ENCODE data around the gene TNFAIP3.

TNFAIP3 gene

DNA sequence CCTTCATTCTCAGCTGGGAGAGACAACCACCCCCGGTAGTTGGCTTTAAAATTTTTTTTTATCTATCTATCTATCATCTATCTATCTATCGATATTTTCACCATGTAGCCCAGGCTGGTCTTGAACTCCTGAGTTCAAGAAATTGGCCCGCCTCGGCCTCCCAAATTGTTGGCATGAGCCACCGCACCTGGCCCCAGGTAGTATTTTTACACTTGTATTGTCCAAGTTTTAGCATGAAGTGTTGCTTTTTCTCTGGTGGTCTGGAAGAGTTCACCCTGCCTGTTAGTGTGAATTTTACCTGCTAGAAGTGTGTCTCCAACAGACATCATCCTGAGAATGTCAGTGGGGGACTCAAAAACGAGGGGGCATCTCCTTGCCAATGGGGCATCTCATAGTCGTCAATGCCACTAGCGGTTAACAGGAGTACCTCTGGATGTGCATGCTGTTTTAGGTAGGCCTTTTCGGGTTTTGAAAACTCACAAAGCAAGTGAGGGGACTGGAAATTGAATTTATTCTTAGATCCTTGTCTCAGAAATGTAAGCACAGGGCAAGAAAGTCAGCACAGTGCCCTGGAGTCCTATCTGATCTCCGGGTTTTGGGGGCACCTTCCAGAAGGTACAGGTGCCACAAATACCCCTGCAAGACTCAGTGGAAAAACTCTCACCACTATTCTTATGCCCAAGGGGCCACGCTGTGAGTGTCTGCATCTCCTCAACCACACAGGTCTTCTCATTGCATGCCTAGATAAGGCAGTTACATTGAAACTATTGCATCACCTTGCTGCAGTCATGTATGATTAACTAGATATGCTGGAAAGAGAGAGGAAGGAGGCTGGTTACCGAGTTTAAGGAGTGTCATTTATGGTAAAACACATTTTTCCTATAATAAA is 37.1 kb downstream of the TNFAIP3 start:
- H3K27ac ChIP-seq (replicated peaks), result peak overlapping the region; percentile 58
- no peaks in the 10 kb centered on the region for H3K27me3 ChIP-seq (ENCODE audit: insufficient read depth, poor library complexity, severe bottlenecking)
- H3K4me3 ChIP-seq (replicated peaks; ENCODE audit: insufficient read depth, low read length), result no peak overlapping the region
- DNase-seq (ENCODE audit: low read depth in 1 of 2, low spot score in 1 of 2), result peak; percentile 73 to 91
- TF ChIP-seq, protein P1, sequence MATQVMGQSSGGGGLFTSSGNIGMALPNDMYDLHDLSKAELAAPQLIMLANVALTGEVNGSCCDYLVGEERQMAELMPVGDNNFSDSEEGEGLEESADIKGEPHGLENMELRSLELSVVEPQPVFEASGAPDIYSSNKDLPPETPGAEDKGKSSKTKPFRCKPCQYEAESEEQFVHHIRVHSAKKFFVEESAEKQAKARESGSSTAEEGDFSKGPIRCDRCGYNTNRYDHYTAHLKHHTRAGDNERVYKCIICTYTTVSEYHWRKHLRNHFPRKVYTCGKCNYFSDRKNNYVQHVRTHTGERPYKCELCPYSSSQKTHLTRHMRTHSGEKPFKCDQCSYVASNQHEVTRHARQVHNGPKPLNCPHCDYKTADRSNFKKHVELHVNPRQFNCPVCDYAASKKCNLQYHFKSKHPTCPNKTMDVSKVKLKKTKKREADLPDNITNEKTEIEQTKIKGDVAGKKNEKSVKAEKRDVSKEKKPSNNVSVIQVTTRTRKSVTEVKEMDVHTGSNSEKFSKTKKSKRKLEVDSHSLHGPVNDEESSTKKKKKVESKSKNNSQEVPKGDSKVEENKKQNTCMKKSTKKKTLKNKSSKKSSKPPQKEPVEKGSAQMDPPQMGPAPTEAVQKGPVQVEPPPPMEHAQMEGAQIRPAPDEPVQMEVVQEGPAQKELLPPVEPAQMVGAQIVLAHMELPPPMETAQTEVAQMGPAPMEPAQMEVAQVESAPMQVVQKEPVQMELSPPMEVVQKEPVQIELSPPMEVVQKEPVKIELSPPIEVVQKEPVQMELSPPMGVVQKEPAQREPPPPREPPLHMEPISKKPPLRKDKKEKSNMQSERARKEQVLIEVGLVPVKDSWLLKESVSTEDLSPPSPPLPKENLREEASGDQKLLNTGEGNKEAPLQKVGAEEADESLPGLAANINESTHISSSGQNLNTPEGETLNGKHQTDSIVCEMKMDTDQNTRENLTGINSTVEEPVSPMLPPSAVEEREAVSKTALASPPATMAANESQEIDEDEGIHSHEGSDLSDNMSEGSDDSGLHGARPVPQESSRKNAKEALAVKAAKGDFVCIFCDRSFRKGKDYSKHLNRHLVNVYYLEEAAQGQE (IDR thresholded peaks at IDR 0.05; ENCODE audit: insufficient replicate concordance, low read depth), result no peak
- TF ChIP-seq POLR2AphosphoS5 (IDR thresholded peaks at IDR 0.05; ENCODE audit: low read depth) (no peak), GABPA (IDR thresholded peaks at IDR 0.05; ENCODE audit: low read depth) (no peak), SPI1 (IDR thresholded peaks at IDR 0.05; ENCODE audit: borderline replicate concordance, low read depth) (no peak)
- TF ChIP-seq, protein P2, sequence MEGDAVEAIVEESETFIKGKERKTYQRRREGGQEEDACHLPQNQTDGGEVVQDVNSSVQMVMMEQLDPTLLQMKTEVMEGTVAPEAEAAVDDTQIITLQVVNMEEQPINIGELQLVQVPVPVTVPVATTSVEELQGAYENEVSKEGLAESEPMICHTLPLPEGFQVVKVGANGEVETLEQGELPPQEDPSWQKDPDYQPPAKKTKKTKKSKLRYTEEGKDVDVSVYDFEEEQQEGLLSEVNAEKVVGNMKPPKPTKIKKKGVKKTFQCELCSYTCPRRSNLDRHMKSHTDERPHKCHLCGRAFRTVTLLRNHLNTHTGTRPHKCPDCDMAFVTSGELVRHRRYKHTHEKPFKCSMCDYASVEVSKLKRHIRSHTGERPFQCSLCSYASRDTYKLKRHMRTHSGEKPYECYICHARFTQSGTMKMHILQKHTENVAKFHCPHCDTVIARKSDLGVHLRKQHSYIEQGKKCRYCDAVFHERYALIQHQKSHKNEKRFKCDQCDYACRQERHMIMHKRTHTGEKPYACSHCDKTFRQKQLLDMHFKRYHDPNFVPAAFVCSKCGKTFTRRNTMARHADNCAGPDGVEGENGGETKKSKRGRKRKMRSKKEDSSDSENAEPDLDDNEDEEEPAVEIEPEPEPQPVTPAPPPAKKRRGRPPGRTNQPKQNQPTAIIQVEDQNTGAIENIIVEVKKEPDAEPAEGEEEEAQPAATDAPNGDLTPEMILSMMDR (IDR thresholded peaks at IDR 0.05; ENCODE audit: insufficient read depth, low read length), result no peak

DNA sequence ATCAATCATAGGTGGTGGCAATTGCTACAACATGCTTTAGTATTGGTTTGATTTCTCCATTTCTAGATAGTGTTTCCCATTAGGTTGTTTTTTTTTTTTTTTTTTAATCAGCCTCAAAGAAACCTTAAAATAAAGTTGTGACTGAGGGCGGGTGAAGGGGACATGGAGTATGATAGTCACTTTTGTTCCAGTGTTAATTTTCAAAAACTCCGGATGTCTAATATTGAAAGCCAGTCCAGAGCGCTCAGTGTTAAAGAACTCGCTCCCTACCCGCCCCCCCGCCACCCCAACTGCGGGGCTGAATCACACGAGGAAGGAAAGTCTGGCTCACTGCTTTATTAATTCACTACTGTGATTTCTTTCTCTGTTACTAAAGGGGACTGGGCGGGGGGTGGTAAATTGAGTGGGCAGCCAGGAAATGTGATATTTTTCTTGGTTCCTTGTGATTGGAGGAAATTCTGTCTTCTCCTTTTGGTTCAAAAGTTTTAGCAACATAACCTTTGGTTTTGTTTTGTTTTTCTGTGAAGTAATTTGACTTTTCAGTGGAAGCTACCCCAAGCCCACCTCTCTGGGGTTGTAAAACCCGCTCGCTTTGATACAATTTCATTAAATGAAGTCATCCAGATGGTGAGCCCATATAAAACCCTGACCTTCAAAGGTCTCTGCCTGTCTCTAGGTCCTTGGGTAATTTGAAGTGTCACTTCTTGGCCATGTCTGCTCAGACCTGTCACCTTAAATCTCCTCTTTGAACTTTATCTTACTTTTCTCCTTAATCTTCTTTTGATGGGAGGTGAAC is 38.0 kb downstream of the TNFAIP3 start:
- Histone ChIP-seq H3K27me3 (ENCODE audit: insufficient read depth, poor library complexity, severe bottlenecking) (no peaks in the 10 kb centered on the region), H3K4me3 (replicated peaks; ENCODE audit: insufficient read depth, low read length) (no peak overlapping the region), H3K27ac (replicated peaks) (peak overlapping the region; percentile 58)
- DNase-seq (ENCODE audit: low read depth in 1 of 2, low spot score in 1 of 2), result no peak
- TF ChIP-seq, protein P1 (IDR thresholded peaks at IDR 0.05; ENCODE audit: insufficient replicate concordance, low read depth), result no peak
- TF ChIP-seq POLR2AphosphoS5 (IDR thresholded peaks at IDR 0.05; ENCODE audit: low read depth) (no peak), GABPA (IDR thresholded peaks at IDR 0.05; ENCODE audit: low read depth) (no peak), SPI1 (IDR thresholded peaks at IDR 0.05; ENCODE audit: borderline replicate concordance, low read depth) (no peak)
- TF ChIP-seq, protein P2 (IDR thresholded peaks at IDR 0.05; ENCODE audit: insufficient read depth, low read length), result no peak

DNA sequence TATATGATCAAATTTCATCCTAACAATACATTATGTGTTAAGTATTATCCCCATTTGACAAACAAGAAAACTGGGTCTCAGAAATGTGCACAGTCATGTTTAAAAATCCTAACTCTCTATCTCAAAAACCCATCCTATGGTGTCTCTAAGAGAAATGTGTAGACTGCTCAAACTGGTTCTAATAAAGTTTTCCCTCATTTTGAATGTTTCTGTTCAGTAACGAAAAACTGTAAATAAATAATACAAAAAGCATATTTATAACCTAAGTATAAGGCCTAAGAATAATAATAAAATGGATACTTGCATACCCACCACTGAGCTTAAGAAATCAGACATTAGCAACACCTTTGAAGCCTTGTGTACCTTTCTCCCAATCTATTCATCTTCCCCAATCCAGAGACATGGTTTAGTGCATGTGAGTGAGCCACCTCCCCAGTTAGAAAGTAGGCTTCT is 39.0 kb downstream of the TNFAIP3 start:
- TF ChIP-seq GABPA (IDR thresholded peaks at IDR 0.05; ENCODE audit: low read depth) (no peak), POLR2AphosphoS5 (IDR thresholded peaks at IDR 0.05; ENCODE audit: low read depth) (no peak), SPI1 (IDR thresholded peaks at IDR 0.05; ENCODE audit: borderline replicate concordance, low read depth) (no peak)
- TF ChIP-seq, protein P2 (IDR thresholded peaks at IDR 0.05; ENCODE audit: insufficient read depth, low read length), result no peak
- TF ChIP-seq, protein P1 (IDR thresholded peaks at IDR 0.05; ENCODE audit: insufficient replicate concordance, low read depth), result no peak
- H3K27me3 ChIP-seq (ENCODE audit: insufficient read depth, poor library complexity, severe bottlenecking), result no peaks in the 10 kb centered on the region
- no peak overlapping the region for H3K4me3 ChIP-seq (replicated peaks; ENCODE audit: insufficient read depth, low read length)
- no peak for DNase-seq (ENCODE audit: low read depth in 1 of 2, low spot score in 1 of 2)
- no peak overlapping the region for H3K27ac ChIP-seq (replicated peaks)

All from HL-60 (cell line).